HUES64 (cell line): ENCODE measurements around the gene KRTAP4-6.
"Not testable (repeated sequence)": the region's sequence is repeated elsewhere in the genome, so short reads cannot be mapped to it uniquely, and the experiment has no call there.

Source experiments
- H3K27ac ChIP-seq: 2 replicates; pipeline ENCODE4 v1.7.0; 2013; ENCODE audit warnings: low read depth, low read length, inconsistent platforms
- H3K27me3 ChIP-seq: 2 replicates; pipeline ENCODE4 v1.6.1; 2013; ENCODE audit warnings: mild to moderate bottlenecking, low read length; ENCODE audit not compliant: insufficient read depth
- H3K36me3 ChIP-seq: 2 replicates; pipeline ENCODE4 v1.6.1; 2013; ENCODE audit warnings: mild to moderate bottlenecking, low read length; ENCODE audit not compliant: insufficient read depth
- H3K4me1 ChIP-seq: 2 replicates; pipeline ENCODE4 v1.6.1; 2013; ENCODE audit warnings: mild to moderate bottlenecking, low read length, moderate library complexity; ENCODE audit not compliant: insufficient read depth
- H3K4me3 ChIP-seq: 2 replicates; pipeline ENCODE4 v1.5.1; 2013; ENCODE audit warnings: mild to moderate bottlenecking, low read length, moderate library complexity
- H3K9ac ChIP-seq: 2 replicates; pipeline ENCODE4 v1.6.1; 2013; ENCODE audit warnings: mild to moderate bottlenecking, low read depth, low read length
- H3K9me3 ChIP-seq: 2 replicates; pipeline ENCODE4 v1.6.1; 2013; ENCODE audit warnings: low read depth, low read length; ENCODE audit not compliant: insufficient read depth
- WGBS: fragments of 150-250, 120-280 bp; methylation state at CpG from one replicate; pipeline ENCODE4 v1.1.7; 2013; ENCODE audit warnings: missing lambda C conversion rate; 5-methylcytosine and 5-hydroxymethylcytosine counted together

Gene KRTAP4-6

GRCh38 chr17:41145261-41145660 is 4.9 kb upstream of the KRTAP4-6 start:
- no peaks in the 10 kb centered on the region for H3K4me1 ChIP-seq
- H3K27me3 ChIP-seq: no peaks in the 10 kb centered on the region
- H3K36me3 ChIP-seq: no peaks in the 10 kb centered on the region
- no peak overlapping the region for H3K9ac ChIP-seq
- WGBS: 60% methylated on average over 1 of the region's 2 CpGs
- H3K4me3 ChIP-seq: no peak overlapping the region
- H3K27ac ChIP-seq: no peak overlapping the region
- H3K9me3 ChIP-seq: peaks cover 17% of the 10 kb centered on the region

- no peak overlapping the region for H3K27ac ChIP-seq
- H3K9ac ChIP-seq: no peak overlapping the region
- no peaks in the 10 kb centered on the region for H3K27me3 ChIP-seq
- peaks cover 18% of the 10 kb centered on the region for H3K9me3 ChIP-seq
- no peaks in the 10 kb centered on the region for H3K36me3 ChIP-seq
- no peaks in the 10 kb centered on the region for H3K4me1 ChIP-seq
- 87% methylated on average over 1 of the region's 1 CpG for WGBS
- no peak overlapping the region for H3K4me3 ChIP-seq
These were observed 4.5 kb upstream of the KRTAP4-6 start for GRCh38 chr17:41144846-41145245.

DNA sequence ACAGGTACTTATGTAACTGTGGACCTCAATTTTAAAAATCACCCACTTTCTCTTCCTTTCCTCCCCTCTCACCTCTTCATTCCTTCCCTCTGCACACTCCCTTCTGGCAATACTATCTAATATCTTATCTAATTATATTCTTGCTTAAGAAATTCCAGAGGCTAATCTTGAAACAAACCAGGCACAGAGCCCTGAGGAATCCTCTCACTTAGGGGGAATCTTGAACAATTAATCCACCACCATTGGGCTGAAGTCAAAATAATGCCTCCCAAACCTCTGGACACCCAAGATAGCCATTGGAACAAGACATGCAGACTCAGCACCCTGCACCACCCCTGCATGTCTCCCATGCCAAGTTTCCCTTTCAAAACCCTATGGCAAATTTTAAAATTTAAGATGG is 1.0 kb upstream of the KRTAP4-6 start:
- no peaks in the 10 kb centered on the region for H3K27me3 ChIP-seq
- no peak overlapping the region for H3K4me3 ChIP-seq
- no peak overlapping the region for H3K9ac ChIP-seq
- no peaks in the 10 kb centered on the region for H3K4me1 ChIP-seq
- H3K27ac ChIP-seq: no peak overlapping the region
- no peaks in the 10 kb centered on the region for H3K36me3 ChIP-seq
- peaks cover 22% of the 10 kb centered on the region for H3K9me3 ChIP-seq

- not testable (repeated sequence) for H3K27me3 ChIP-seq, H3K4me3 ChIP-seq, H3K36me3 ChIP-seq, H3K4me1 ChIP-seq, H3K27ac ChIP-seq, H3K9ac ChIP-seq
- WGBS: 90% methylated on average over 12 of the region's 12 CpGs
- H3K9me3 ChIP-seq: peaks cover 22% of the 10 kb centered on the region
These were observed 479 bp downstream of the KRTAP4-6 start for GRCh38 chr17:41139865-41140264.

DNA sequence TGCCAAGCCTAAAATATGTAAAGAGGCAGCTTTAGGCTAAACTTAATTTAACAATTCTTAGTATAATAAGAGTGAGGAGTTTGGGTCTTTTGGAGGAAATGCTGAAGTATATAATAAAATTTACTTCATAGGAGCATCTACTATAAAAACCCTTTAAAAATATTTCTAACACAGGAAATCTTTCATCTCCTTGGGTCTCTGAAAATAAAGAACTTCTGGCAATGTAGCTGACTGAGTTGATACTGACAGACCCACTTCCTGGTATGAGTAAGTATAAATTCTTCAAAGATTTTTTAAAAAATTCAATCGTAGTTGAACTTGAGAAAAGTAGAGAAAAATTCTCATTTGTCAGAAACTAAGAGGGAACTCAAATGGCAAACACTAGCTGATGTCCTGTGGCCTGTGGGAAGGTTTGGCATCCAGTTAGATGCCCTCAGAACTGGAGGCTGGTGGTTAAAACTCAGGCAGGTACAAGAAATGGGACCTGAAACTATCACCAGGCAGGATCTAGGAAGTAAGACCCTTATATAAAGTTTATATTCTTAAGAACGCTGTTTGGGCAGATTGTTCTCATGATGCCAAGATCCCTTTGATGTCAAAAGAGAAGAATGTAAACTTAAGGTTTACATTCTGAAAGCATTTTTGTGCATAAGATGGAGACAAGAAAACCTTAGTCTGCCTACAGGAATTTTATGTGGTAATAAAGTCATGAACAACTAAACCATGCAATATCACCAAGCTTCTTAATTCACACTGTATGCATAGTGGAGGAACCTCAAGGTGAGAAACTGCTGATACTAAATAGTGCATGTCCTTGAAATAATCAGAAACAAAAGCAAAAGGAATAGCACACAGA is 6.2 kb downstream of the KRTAP4-6 start:
- no peak overlapping the region for H3K27ac ChIP-seq
- no peaks in the 10 kb centered on the region for H3K27me3 ChIP-seq
- H3K4me1 ChIP-seq: no peaks in the 10 kb centered on the region
- no peak overlapping the region for H3K9ac ChIP-seq
- H3K36me3 ChIP-seq: no peaks in the 10 kb centered on the region
- H3K4me3 ChIP-seq: no peak overlapping the region
- WGBS: 97% methylated on average over 2 of the region's 2 CpGs
- 0 out of 2 replicates have a peak, but pooled peaks cover 4% of the 10 kb centered on the region for H3K9me3 ChIP-seq

DNA sequence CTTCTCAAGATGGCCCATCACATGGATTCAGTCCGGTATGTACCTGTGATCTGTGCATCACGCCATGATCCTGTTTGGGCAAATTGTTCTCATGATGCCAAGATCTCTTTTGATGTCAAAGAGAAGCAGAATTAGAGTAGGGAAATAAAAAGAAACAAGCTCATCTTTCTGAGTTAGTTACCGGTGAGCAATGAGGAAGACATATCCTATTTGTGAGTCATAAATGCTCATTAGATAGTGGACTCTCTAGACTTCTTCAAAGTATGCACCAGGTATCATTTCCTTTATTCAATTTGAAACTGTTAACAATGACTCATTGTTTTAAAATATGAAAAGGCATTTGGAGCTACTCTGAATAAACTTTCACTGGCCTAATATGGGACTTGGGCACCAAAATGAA is 8.4 kb downstream of the KRTAP4-6 start:
- no peaks in the 10 kb centered on the region for H3K4me1 ChIP-seq
- no peak overlapping the region for H3K4me3 ChIP-seq
- no peaks in the 10 kb centered on the region for H3K27me3 ChIP-seq
- no peaks in the 10 kb centered on the region for H3K36me3 ChIP-seq
- 96% methylated on average over 3 of the region's 3 CpGs for WGBS
- H3K9ac ChIP-seq: no peak overlapping the region
- H3K27ac ChIP-seq: no peak overlapping the region
- no peaks in the 10 kb centered on the region for H3K9me3 ChIP-seq

- 100% methylated on average over 1 of the region's 1 CpG for WGBS
- Histone ChIP-seq H3K27me3 (no peaks in the 10 kb centered on the region), H3K36me3 (no peaks in the 10 kb centered on the region), H3K4me3 (no peak overlapping the region), H3K9ac (no peak overlapping the region), H3K9me3 (peaks cover 3% of the 10 kb centered on the region; the same call in 1 of the 2 replicates), H3K27ac (no peak overlapping the region), H3K4me1 (no peaks in the 10 kb centered on the region)
These were observed 13.0 kb downstream of the KRTAP4-6 start for GRCh38 chr17:41127371-41127770.

GRCh38 chr17:41126412-41126811 is 13.9 kb downstream of the KRTAP4-6 start:
- Histone ChIP-seq H3K27me3 (no peaks in the 10 kb centered on the region), H3K4me3 (no peak overlapping the region), H3K27ac (no peak overlapping the region), H3K9ac (no peak overlapping the region), H3K36me3 (no peaks in the 10 kb centered on the region), H3K9me3 (peaks cover 5% of the 10 kb centered on the region; the same call in 1 of the 2 replicates), H3K4me1 (no peaks in the 10 kb centered on the region)
- no CpG with 5 or more reads among the region's 3 CpGs for WGBS

GRCh38 chr17:41125064-41125463 is 15.3 kb downstream of the KRTAP4-6 start:
- 100% methylated on average over 1 of the region's 2 CpGs for WGBS
- Histone ChIP-seq H3K4me3 (no peak overlapping the region), H3K4me1 (no peaks in the 10 kb centered on the region)

DNA sequence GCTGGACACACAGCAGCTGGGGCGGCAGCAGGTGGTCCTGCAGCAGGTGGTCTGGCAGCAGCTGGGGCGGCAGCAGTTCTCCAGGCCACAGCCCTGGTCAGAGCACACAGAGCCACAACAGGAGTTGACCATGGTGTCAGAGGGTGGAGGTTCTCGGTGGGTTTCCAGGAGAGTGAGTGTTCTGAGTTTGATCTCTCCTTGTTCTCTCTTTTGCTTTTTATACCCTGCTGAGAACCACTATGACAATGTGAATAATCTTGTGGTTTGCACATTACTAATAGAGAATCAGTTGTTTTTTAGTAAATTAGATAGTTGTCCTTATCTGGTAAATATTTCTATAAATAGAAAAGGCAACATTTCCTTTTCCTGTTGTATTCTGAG is 16.4 kb downstream of the KRTAP4-6 start, which contains the start of gene KRTAP4-12:
TSS of gene KRTAP4-12 (minus strand) at position 192 of the 381 bp plus-strand sequence. CDS start at position 132, 60 bp downstream.
- not testable (repeated sequence) for H3K27ac ChIP-seq, H3K4me3 ChIP-seq, H3K27me3 ChIP-seq, H3K9me3 ChIP-seq, H3K36me3 ChIP-seq, H3K9ac ChIP-seq, H3K4me1 ChIP-seq
- 82% methylated on average over 3 of the region's 3 CpGs for WGBS

More at GRCh38 chr17:41125064-41125463, 15.3 kb downstream of the KRTAP4-6 start:
- H3K27ac ChIP-seq: no peak overlapping the region
- H3K9ac ChIP-seq: no peak overlapping the region
- no peaks in the 10 kb centered on the region for H3K27me3 ChIP-seq
- no peaks in the 10 kb centered on the region for H3K36me3 ChIP-seq
- peaks cover 5% of the 10 kb centered on the region; the same call in 1 of the 2 replicates for H3K9me3 ChIP-seq

- 86% methylated on average over 12 of the region's 12 CpGs for WGBS
- not testable (repeated sequence) for H3K4me3 ChIP-seq, H3K27ac ChIP-seq, H3K9ac ChIP-seq, H3K4me1 ChIP-seq, H3K36me3 ChIP-seq, H3K27me3 ChIP-seq, H3K9me3 ChIP-seq
These were observed 16.9 kb downstream of the KRTAP4-6 start for GRCh38 chr17:41123292-41123990.
